ENCODE data around the gene RELL2. TPM values are rescaled to one million over a fixed set of nuclear protein-coding genes. Genes with fewer than 3 reads are reported as not detected.

The RELL2 gene
- total RNA-seq, 1 experiment from 2014 or later: 7.0 TPM

DNA sequence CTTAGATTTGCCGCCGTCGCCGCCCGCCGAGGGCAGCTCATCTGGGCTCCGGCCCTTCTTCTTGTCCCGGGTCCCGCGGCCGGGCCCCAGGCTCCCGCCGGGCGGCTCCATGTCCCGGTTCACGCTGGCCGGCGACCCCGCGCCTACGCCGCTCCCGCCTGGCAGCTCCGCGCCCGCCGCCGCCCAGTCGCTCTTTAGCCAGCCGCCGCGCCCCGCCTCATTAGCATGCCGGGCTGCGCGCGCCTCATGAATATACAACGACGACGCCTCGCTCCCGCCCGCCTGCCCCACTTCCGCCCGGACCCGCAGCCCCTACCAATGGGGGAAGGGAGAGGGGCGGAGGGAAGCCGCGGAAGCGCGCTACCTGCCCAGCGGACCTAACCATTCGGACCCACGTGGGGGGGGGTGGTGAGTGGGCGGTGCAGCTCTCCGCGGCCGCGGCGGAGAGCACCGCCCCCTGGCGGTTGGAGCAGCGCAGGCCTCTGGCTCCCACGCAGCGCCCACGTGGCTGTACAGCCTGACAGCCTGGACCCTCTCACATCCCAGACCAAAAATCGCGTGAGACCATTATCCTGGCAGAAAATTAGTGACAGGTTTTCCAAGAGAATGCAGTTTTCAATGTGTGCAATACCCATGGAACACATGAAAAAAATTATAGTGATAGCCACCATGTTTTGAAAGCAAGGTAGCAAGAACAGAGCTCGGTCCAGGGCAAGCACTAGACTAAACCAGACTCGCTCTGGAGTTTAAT, 17.8 kb upstream of the RELL2 start, which contains the start of gene DIAPH1:
Gene DIAPH1, minus strand, starts transcription at position 197 of the 751 bp plus-strand sequence. Its CDS starts 86 bp downstream, at position 111.
- DNase-seq (ENCODE audit: low read depth): peak; percentile 94

GRCh38 chr5:141623186-141623585, 13.6 kb upstream of the RELL2 start:
- DNase-seq (ENCODE audit: low read depth): no peak

DNA sequence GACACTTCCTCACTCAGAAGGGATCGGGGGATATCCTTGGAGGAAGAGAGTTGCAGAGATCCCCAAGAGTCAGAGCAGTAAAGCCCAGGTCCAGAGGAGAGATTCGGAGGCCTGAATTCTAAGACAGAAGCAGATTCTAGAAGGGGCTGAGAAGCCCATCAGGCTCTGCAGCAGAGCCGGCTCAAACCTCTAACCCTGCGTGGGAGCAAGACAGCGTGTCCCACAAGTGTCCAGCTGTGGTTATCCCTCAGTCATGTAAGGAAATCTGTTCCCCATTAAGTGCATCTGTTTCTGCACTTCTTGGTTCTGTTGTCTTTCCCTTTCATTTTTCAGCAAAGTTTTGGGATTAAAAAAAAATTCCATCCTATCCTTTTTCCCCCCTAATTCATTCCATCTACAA, 13.2 kb upstream of the RELL2 start:
- peak; percentile 10 for DNase-seq (ENCODE audit: low read depth)

DNA sequence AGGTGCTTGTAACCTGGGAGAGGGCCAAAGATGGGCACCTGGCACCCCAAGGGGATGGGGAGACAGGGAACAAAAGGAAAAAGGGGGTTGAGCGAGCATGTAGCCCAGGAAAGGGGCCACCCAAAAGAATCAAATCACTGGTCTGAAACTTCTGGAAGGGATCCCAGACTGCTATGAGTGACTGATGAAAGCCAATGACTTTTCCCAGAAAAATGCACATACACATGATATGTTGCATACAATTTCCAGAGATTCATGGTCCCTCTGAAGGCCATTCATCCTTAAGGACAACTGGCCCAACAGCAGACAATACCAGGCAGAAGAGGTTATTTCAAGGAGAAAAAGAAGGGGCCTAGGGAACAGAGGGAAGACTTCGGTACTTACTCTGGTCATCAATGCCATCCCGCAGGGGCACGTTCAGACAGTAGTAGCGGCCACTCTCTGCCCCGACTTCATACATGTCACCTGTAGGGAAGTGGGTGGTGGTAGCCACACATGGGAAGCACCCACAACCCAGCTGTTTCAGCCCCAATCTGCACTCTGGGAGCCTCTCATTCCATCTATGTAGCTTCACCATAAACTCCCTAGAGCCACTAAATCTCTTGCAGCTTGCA, 8.5 kb upstream of the RELL2 start:
- no peak for DNase-seq (ENCODE audit: low read depth)

DNA sequence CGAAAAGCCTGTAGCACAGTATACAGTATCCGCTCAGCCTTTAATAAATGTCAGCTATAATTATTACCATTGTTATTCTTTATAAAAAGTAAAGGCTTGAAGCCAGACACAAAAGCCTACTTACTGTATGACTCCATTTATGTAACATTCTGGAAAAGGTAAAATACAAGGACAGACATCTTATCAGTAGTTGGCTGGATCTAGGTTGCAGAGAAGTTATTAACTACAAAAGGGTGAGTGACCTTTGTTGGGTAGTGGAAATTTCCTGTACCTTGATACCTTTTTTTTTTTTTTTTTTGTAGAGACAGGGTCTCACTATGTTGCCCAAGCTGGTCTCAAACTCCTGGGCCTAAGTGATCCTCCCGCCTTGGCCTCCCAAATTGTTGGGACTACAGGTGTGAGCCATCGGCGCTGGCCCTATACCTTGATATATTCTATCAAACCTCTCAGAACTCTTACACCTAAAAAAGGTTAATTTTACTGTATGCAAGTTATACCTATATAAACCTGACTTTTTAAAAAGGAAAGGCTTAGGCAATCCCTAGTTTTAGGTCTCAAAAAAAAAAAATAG, 6.1 kb upstream of the RELL2 start:
- DNase-seq (ENCODE audit: low read depth): no peak

DNA sequence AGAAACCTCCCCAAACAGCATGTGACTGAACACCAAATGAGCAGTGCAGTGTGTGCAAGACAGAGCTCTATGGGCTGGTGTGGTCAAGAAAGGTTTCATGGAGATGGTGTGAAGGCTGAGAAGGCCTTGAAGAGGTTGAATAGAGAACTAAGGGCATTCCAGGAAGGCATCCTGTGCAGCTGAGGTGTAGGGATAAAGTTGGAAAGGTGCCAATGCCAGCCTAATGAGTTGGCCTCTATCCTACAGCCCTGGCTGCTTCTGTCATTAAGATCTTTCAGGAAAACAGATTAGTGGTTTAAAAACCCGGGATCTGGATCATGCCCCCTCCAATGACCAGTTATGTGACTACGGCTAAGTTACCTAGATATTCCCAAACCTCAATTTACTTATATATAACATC, 4.1 kb upstream of the RELL2 start:
- no peak for DNase-seq (ENCODE audit: low read depth)

GRCh38 chr5:141633871-141634561, 2.8 kb upstream of the RELL2 start:
- no peak for DNase-seq (ENCODE audit: low read depth)

DNA sequence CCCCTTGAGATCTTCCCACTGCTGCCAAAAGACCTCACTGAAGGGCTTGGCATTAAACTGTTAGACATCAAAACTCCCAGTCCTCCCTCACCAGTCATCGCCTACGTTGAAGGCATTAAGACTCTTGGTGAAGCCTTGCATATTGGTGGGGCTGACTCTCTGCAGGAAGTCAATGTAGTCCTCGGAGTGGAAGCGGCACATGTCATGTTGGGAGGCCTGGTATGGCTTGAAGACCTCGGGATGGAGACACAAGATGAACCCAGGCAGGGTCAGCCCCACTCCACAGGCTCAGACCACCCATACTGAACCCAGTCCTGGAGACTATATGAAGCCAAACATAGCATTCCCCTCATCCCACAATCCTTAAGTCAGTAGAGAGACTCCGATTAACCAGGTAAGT, 2.1 kb upstream of the RELL2 start:
- no peak for DNase-seq (ENCODE audit: low read depth)

DNA sequence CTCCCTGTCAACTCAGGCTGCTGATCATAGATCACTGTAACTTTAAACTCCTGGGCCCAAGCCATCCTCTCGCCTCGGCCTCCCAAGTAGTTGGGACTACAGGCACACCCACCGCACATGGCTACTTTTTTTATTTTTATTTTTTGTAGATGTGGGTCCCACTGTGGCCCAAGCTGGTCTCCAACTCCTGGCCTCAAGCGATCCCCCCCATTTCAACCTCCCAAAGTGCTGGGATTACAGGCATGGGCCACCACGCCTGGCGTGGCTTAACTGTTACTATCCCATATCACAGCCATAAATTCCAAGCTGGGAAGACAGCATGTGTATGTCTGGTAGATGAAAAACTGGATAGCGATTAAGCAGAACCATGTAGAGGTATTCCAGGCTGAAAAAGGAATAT, 1.2 kb upstream of the RELL2 start:
- DNase-seq (ENCODE audit: low read depth): no peak

- no peak for DNase-seq (ENCODE audit: low read depth)
Observed at GRCh38 chr5:141636106-141636412, 738 bp upstream of the RELL2 start.

DNA sequence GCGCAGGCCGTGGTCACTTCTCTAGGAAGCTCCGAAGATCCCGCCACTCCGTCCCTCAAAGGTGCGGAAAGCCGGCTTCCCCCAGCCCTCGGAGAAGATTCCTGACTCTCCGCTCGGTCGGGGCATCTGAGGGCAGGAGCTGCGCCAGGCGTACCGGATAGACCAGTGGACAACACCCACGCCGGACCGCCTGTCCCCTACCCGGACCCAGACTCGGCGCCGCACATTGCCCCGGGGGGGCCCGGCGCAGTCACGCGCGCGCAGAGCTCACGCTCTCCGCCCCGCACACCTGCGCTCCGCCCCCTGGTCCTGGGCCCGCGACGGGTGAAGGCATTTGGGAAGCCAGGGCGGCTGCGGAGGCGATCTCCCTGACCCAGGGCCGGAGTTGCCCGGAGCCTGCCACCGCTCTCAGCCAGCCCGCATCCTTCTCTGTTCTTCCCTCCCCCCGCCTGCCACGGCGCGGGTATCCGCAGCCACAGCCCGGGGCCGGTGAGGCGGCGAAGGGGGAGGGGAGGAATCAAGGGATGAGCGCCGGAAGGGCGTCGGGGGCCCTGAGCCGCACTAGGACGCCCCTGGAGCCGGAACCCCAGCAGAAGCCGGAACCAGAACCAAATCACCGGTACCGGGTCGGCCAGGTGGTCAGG, 448 bp downstream of the RELL2 start:
- DNase-seq (ENCODE audit: low read depth): no peak

- peak; percentile 32 for DNase-seq (ENCODE audit: low read depth)
Observed at GRCh38 chr5:141637767-141638419, 1.1 kb downstream of the RELL2 start.

- DNase-seq (ENCODE audit: low read depth): no peak
Observed at GRCh38 chr5:141638771-141639170, 2.0 kb downstream of the RELL2 start.

- DNase-seq (ENCODE audit: low read depth): no peak
Observed at GRCh38 chr5:141639357-141640050, 2.7 kb downstream of the RELL2 start.

- DNase-seq (ENCODE audit: low read depth): no peak
Observed at GRCh38 chr5:141640051-141640415, 3.2 kb downstream of the RELL2 start.

DNA sequence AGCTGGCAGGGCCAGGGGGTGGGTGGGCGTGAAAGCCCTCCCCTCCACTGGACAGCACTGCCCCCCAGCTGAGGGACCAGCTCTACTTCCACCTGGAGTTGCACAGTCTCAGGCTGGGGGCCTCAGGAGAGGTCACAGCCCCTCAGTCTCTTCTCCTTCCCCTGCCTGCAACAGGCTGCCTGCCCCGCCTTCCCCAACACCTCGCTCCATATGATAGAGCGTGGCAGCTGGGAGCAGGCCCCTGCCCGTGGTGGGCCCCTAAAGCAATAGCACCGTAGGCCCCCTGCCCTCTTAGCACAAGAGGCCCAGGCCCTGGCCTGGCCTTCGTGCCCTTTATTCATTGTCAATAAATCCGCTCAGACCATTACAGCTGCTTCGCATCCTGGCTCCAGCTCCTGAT, 3.9 kb downstream of the RELL2 start:
- no peak for DNase-seq (ENCODE audit: low read depth)

DNA sequence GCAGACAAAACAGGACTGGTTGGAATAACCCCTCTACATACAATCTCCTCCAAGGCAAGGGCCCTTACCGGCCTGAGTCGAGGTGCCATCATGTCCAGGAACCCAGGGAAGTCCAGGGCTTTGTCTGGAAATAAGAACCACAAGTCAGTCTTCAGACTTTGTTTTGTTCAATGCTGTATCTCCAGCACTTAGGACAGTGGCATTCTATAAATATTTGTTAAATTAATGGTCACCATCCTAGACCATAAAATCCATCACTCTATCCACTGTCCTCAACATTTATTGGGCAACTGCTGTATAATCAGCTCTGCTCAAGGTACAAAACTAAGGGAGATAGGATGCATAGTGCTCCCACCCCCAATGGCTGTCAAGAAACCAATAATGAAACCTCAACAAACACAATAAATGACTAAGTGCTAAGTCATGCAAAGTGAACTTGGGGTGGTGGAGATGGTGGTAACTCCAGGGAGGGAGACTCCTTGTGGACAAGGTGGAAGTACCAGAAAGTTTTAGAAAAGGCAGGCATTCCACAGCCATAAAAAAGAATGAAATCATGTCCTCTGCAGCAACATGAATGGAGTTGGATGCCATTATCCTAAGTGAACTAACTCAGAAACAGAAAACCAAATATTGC, 5.0 kb downstream of the RELL2 start:
- peak; percentile 79 for DNase-seq (ENCODE audit: low read depth)

- no peak for DNase-seq (ENCODE audit: low read depth)
Observed at GRCh38 chr5:141646026-141646425, 9.2 kb downstream of the RELL2 start.

DNA sequence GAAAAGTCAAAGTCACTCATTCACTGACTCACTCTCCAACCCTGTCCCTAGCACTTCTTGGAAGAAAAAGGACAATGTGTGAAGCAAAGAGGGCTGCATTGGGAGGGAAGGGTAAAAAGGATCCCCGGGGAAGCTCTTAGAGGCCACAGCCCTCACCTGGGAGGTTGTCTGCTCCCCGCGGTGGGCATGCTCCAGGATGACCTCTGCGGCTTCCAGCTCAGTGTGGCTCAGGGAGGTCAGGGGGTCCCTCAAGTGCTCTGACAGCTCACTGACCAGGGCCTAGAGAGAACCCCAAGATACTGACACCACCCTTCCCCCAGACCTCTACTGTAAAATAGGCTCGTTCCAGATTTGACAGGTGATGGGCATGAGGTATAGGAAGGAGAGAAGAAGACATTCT, 10.4 kb downstream of the RELL2 start:
- DNase-seq (ENCODE audit: low read depth): no peak

- no peak for DNase-seq (ENCODE audit: low read depth)
Observed at GRCh38 chr5:141647851-141648250, 11.1 kb downstream of the RELL2 start.
